Measurements from ENCODE around the gene LHX4.
A peak's percentile ranks its signal among the peaks of the same experiment; 100 is the strongest.

The LHX4 gene

DNA sequence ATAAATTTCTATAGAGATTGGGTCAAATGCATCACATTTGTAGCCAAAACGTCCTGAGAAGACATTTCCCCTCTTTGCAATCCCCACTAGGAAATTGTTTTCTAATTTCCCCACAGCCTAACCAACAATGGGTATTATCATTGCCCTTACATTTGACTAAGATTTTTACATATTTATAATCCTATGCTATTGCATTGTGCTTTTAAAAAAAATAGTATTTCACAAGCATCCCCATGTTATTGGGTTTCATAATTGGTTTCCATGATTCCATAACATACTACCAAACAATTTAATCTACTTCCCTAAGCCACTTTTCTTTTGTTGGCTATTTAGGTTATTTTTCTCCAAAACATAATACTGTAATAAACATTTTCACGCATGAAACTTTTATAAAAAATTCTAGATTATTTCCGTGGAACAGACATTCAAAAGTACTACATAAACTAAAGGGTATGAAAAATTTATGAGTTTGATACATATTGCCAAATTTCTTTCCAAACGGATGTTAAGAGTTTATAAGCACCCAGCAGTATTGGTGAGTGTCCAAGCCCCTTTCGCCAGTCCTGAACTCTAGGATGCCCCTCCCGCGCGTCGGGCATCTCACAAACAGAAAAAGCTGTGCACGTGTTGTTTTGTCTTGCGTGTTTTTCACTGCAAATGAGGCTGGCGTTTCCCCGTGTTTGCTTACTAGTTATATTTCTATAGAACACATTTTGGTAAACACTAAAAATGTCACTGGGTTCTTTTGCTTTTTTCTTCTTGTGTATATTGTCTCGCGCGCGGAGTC, 2.0 kb upstream of the LHX4 start:
- DNase-seq (ENCODE audit: low read depth): no peak

DNA sequence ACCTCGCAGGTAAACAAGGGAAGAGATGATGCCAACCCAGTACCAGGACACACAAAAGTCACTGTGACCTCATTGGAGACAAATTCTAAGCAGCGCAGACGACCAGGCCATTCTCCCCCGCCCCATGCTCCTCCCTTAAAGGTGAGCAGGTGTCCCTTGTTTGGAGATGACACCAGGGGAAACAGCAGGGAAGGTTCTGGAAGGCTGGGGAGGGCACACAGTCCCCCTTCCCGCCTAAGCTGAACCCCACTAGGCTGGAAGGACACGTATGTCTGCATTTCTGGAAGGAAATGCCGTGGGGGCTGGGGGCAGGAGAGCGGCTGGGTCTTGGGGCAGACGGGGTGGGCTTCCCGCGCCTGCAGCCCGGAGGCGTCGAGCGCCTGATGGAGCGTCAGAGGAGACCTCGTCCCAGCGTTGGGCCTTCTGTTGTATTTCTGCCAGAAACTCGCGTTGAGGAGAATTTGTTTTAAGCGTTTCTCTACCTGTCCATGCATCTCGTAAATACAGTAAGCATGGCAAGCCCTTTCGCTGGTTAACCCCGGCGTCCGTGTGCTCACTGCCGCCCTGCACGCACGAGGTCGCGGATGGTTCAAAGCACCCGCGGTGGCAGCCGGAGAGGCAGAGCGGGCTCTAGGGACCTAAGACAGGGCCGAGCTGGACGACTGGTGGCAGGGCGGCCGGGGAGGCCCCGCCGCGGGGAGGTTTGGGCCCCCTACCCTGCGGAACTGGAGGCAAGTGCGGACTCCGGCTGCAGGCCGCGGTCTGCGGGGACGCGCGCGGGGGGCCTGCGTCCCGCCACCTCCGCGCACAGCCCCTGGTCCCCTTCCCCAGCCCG, 1.2 kb upstream of the LHX4 start:
- DNase-seq (ENCODE audit: low read depth): no peak

DNA sequence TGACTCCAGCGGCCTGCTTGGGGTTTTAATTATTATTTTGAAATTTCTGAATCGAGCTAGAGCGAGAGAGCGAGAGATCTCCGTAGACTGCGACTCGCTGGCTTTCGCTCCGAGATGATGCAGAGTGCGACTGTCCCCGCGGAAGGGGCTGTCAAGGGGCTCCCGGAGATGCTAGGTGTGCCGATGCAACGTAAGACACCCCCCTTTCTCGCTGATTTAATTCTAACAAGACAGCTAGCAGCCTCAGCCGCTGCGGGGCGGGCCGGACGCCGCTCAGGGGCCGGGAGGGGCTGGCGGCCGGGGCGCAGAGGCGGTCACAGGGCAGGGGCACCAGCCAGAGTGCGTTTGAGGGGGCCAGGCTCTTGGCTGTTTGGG, 339 bp downstream of the LHX4 start:
- no peak for DNase-seq (ENCODE audit: low read depth)

DNA sequence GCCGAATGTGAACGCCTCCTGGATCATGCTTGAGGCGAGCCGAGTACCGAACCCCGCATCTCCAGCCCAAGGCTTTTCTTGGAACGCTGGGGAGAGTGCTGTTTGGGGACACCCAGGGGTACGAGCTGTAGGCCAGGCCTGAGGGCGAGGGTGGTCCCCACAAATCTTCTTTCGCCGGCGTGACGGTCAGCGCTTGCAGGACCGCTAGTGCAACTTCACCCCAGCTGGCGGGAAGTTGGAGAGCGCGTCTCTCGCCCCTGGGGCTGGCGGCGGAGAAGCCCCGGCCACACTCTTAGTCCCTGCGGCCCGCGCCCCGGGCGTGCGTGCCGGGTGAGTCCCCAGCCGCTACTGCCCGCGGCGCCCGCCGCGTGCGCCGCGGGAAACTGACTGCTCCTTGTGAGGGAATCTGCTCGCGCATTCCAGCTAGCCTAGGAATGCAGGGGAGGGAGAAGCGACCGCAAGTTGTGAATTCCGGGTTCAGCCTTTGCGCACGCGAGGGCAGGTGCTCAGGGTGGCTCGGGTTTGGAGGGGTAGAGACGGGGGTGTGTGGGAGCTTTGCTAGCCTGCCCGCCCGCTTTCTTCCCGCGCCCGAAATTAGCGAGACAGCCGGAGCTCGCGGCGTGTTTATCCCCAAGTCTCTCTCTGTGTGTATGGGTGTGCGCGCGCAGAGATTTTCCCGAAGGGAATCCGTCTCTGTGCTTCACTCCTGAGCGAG, 884 bp downstream of the LHX4 start:
- DNase-seq (ENCODE audit: low read depth): peak; percentile 73

DNA sequence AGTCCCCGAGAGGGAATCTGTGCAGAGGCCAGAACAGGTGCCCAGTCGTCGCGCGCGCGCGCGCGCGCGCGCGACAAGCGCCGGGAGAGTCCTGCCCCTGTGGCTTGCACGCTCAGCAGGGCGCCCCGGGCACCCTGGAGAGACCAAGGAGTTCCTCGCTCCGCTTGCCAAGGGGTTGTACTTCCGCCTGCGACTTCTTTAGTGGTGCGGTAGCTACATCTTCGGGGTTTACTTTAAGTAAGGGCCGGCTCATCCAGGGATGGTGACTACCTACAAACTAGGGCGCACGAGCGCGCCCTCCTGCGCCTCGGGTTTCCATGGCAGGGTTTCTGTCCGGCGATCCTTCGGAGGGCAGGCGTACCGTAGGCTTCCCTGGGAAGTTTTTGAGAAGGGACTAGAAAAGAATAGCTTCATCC, 1.4 kb downstream of the LHX4 start:
- DNase-seq (ENCODE audit: low read depth): peak; percentile 71

DNA sequence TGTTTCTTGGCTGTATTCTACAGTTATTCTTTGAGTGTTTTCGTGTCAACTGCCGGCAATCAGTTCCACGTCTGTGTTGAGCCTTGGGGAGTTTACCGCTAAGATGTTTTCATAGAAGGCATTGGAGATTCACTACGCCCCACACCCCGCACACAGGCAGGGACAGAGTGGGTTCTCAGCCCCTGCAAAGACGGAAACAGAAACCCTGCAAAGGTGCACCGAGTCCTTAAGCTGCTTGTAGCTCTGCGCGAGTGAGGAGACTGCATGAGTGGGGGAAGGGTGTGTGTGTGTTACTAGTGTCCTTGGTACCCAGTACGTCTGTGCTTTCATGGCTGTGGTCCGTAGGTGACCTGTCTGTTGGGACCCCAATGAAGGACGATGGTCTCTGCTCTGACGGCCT, 1.9 kb downstream of the LHX4 start:
- DNase-seq (ENCODE audit: low read depth): no peak

DNA sequence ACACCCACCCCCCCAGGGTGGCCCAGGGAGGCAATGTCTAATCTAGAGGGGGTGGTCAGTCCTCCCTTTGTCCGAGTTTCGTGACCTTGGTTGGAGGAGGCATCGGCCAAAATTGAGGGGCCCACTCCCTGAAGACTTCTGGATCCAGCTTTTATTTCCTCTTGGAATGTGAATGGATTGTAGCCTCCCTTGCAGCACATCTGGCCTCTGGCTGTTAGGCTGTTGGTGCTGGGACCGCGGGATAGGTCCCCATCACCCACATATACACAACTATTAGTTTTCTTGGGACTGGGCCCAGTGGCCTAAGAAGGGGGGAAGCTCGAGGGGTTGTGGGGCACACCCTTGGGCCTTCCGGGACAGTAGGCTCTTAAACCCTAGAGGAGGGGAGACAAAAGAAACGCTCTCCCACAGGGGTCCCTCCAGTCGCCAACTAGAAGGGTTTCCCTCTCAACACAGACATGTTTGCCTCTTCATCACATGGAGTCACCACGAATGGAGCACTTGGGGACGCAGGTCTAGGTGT, 2.5 kb downstream of the LHX4 start:
- no peak for DNase-seq (ENCODE audit: low read depth)

DNA sequence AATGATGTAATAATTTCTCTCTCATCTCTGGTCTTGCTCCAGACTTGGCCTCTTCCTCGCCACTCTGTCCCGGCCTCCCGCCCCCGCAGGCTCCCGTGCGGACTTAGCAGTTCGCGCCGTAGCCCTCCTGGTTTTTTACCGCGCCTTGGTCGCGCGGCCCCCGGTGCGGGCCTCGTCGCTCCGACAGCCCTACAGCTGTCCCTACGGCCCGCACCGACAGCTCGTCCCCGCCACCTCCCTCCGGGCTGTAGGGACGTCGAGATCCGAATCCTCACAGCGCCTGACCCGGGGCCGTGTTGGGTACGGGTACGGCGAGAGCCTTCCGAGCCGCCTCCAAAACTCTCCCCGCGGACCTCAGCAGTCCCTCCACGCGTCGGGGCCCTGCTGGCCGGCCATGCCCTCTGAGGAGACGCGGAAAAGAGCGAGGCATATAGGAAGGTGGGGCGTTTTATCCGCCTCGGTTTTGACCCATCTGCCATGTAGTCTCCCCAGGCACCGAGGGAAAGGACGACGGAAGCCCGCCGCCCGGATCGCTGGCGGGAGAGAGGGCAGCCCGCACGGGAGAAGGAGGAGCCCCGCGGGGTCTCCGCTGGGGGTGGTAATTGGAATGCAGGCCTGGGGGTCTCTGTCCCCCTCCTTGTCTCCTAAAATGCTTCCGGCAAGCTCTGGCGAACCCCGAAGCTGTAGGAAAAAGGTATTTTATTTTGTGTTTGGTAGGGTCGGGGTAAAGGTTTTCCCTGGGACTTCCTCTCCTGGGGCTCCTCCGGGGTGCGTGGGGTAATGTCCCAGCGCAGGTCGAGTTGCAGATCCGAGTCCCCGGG, 3.3 kb downstream of the LHX4 start:
- DNase-seq (ENCODE audit: low read depth): no peak

DNA sequence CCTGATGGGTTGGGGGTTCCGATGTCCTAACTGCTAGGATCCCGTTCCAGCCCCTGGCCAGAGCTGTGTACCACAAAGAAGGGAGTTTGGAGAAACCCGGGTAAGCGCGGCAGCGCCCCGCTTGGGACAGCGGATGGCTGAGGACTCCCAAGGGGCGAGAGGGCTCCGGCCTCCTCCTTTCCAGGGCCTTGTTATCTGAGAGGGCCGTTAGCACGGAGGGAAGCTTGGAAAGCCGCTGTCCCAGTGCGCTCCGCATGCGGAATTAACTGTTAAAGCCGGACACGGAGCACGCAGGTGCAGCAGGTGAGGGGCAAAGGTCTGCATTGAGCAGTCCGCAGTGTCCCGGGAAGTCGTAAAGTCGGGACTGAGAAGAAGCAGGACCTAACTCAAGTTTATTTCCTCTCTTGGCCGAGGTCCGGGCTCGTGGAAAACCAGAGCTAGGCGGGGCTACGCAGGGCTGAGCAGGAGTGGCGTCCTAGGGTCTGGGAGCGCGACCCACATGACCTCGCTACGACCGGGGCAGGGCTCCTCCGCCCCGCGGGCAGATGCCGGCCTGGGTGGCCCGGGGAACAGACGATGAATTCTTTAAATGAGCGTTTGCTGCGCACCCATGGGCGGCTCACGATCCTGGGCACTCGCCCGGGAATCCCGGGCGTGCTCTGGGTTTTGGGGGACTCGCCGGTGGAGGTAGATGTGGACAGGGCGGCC, 4.5 kb downstream of the LHX4 start:
- no peak for DNase-seq (ENCODE audit: low read depth)

DNA sequence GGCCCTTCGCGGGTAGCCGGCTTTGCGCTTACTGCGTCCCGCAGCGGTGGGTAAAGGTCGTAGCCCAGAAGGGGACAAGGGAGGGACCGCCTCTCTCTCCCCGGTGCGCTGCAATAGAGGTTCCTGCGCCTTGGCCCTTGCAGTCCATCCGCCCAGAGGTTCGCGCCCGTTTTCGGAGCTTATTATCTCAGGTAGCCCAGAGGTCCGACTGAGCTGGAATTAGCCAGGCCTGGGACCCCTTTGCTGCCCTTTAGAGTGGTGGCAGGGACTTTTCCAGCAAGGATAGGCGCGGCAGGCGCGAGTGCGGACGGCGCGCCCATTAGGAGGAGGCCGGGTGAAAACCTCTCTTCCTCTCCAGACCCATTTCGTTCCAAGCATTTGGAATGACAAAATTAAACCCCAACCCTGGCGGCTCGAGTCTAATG, 5.0 kb downstream of the LHX4 start:
- no peak for DNase-seq (ENCODE audit: low read depth)

DNA sequence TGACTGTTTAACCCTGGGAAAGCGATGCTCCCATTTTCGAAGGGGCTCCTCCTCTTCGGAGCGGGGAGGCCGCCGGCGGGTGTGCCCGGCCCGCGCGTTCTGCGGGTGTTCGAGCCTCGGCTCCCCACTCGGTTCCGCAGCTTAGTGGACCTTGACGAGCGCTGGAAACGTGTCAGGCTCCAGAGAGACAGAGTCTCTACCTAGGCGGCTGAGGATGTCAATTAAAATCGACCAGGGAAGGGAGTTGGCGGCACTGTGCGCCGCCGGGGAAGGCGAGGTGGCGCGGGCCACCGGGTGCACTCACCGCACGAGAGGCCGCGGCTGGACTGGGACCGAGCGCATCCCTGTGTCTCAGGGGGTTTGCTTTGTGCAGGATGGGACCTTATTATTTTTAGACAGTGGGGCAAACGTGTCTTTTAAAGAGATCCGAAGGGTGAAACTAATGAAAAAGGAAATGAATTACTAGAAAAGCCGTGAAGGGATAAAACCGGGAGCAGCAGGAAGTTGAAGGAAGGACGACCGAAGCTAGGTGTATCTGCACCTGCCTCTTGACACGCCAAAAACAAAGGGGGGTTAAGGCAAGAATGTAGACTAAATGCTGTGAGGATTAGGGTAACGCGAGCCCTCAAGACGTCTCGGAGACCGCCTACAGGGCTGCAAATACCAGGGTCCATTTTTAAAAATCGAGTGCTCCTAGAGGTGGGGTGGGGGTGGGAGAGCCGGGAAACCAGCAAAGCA, 5.6 kb downstream of the LHX4 start:
- DNase-seq (ENCODE audit: low read depth): no peak

DNA sequence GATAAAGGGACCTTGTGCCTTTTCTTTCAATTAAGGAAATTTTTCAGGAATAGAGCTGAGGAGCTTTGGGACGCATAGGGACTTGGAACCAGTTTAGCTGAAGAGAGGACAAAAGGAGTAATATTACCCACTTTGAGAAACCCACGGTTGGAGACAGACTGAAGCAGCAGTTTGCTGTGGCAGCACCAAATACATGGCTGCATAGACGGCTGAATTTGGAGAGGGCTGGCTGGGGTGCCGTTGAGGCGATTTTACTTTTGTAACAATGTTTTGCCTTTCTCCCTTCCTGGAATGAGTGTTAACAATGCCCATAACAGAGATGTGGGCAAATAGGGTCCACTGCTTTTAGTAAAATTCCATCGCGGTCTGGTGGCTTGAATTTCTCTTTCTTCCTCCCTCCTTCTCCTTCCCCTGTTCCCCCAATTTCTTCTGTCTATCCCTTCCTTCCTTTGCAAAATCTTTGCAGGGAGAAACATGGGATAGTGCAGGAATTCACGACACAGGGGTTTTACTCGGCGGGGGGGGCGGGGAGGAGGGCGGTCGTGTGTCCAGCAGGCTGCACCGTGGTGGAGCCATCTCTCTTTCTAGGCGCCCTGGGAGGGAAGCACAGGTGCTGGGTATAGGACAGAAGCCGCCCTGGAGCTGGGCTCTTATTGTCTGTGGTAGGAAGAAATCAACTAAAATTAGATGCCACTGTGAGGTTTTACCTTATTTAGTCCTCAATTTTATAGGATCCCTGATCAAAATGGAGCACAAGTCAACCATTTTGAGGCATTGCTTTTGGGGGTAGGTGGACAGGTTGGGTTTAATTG, 6.8 kb downstream of the LHX4 start:
- DNase-seq (ENCODE audit: low read depth): no peak

DNA sequence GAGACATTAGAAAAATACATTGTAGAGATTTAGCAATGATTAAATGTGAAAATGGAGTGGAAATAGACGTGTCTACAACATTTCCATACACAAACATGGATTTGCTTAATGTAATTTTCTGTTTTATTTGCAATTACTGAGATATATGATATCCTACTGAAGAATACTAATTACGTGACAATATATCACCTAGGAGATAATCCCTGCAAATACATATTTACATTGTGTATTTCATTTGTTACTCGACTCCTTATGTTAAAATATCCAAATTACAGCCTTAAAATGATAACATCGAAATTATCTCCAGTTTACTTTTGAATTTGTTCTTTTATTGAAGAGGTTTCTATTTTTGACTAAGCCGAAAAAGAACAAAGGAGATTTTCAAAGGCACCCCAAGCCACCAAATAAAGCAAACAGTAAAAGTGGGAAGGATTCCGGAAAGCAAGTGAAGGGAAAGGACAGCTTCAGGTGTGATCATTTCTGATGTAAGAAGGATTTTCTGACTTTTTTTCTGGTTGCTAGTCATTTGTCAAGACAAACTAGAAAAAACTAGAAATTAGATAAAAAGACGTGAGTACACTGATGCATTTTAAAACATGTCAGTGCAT, 7.9 kb downstream of the LHX4 start:
- DNase-seq (ENCODE audit: low read depth): no peak

DNA sequence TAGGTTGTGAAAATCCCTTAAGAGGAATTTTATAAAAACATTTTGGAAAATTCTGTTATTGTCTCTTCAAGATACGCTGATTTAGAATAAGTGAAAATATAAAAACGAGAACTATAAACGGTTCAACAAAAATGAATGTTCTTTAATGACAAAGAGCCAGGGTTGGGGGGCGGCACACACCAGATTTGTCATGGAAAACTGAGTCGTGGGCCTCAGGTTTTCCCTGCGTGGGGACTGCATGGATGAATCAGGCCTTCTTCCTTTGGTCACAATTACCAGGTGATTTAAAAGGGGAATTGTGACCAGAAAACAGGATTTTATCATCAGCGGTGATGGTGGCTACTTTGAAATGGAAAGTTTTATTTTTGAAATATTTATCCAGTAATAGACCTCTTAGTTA, 8.6 kb downstream of the LHX4 start:
- DNase-seq (ENCODE audit: low read depth): no peak

DNA sequence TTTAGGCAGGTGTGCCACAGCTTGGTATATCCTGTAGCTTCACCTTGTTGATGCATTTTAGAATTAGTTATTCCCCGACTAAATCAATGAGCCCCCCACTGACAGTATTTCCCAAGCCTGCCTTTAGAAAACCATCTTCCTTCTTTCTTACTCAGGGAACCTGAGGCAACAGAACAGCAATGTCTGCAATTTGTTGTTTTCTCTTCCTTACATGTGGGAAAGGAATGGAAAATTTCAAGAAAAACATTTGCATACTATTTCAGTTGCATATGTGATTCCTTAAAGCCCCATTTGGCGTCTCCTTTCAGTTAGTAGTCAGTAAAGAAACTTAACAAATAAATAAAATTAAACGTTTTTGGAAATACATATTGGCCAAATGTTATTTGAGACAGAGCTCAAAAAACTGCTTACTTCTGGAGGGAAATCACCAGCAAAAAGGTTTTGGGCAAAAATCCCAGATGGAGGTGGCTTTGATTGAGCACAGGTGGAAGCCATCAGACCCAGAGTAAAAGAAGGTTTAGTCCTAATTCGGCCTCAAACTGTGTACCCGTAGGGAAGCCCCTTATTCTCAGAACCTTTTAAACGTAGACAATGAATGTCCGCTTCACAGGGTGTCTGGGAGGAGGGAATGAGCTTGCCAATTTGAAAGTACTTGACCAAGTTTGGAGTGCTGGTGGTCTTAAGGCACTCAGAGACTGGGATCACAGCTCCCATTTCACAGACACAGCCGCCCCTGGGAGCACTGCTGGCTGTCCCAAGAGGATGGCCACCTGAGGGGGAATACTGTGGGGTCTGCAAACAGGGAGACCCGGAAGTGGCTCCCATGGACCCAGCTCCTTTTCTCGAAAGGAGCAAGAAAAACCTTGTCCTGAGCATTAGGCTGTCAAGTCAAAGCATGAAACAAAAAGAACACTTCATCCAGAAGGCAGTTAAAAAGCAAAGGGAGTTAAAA, 9.4 kb downstream of the LHX4 start:
- no peak for DNase-seq (ENCODE audit: low read depth)

DNA sequence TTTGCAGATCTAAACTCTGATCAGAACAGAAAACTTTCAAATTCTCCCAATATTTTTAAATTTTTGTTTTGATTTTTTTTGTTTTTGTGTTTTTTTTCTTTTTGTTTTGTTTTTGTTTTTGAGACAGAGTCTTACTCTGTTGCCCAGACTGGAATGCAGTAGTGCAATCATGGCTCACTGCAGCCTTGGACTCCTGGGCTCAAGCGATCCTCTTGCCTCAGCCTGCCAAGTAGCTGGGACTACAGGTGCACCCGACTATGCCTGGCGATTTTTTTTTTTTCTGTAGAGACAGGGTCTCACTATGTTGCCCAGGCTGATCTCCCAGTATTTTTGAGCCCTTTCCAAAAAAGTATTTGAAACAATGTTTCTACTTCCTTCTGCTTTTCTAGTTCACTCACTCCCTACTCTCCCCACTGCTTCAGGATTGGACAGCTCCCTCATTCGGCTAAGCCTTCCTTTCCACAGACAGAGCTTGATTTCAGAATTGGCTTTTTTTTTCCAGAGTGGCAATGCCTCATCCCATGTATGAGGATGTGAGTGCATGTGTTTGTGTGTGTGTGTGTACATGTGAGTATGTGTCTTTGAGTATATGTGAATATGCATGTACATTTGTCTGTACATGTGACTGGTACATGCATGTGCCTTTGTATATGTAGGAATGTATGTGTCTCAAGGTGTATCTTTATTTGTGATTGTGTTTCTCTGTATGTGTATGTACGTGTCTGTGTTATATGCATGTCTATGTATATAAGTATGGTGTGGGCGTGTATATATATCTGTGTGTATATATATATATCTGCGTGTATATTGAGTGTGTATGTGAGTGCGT, 11.9 kb downstream of the LHX4 start:
- DNase-seq (ENCODE audit: low read depth): no peak

Data from ELR (cell line).